Measurements from ENCODE around the gene MYLK2. TPM values are rescaled to one million over a fixed set of nuclear protein-coding genes. Genes with fewer than 3 reads are reported as not detected.

The MYLK2 gene
- total and polyA plus RNA-seq, 2 experiments from 2014 or later, result 0.15 TPM; not detected in 1

DNA sequence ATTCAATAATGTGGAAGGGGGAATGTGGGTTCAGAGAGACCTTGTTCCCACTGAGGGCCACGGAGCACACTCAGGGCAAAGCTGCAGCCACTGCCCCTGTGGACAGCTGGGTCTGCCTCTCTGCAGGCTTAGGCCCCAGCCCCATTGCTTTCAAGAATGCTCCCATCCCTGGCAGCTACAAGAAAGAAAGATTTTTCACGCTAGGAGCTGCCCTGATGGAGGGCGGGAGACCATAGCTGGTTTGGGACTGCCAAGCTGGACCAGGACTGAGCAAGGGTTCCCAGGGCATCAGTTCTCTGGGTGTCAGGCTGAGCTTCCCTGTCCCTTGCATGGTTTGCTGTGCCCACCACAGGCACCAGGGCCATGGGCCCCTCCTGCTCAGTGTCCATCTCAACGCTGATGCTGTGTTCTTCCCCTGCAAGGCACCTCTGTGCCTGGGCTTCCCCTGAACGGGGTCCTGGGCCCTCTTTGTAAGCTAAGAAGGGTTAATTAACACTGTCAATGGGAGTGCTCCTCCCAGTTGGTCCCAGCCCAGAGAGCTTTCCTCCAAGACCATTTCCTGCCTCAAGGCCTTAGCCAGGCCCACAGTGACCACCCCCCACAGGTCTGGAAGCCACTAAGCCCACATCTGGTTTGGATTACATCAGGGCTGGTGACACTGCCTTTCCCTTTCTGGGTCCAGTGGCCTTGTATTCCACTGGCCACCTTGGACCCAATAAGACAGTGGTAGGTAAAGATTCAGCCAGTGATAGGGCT lies 17.9 kb downstream of the MYLK2 start:
- no peaks in the 10 kb centered on the region for H3K27me3 ChIP-seq
- DNase-seq (ENCODE audit: low read depth in 1 of 2, low spot score in 1 of 2), result peak in 1 of 2 donors; percentile 29
- TF ChIP-seq, protein P1, sequence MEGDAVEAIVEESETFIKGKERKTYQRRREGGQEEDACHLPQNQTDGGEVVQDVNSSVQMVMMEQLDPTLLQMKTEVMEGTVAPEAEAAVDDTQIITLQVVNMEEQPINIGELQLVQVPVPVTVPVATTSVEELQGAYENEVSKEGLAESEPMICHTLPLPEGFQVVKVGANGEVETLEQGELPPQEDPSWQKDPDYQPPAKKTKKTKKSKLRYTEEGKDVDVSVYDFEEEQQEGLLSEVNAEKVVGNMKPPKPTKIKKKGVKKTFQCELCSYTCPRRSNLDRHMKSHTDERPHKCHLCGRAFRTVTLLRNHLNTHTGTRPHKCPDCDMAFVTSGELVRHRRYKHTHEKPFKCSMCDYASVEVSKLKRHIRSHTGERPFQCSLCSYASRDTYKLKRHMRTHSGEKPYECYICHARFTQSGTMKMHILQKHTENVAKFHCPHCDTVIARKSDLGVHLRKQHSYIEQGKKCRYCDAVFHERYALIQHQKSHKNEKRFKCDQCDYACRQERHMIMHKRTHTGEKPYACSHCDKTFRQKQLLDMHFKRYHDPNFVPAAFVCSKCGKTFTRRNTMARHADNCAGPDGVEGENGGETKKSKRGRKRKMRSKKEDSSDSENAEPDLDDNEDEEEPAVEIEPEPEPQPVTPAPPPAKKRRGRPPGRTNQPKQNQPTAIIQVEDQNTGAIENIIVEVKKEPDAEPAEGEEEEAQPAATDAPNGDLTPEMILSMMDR (IDR thresholded peaks at IDR 0.05; ENCODE audit: low read depth, low read length), result no peak
- no peaks in the 10 kb centered on the region for H3K9me3 ChIP-seq (ENCODE audit: low read depth)
- no peaks in the 10 kb centered on the region for H3K36me3 ChIP-seq
- no peak overlapping the region for H3K4me3 ChIP-seq
- H3K4me1 ChIP-seq (ENCODE audit: low read depth), result peaks cover 4% of the 10 kb centered on the region
- no peak overlapping the region for H3K27ac ChIP-seq

DNA sequence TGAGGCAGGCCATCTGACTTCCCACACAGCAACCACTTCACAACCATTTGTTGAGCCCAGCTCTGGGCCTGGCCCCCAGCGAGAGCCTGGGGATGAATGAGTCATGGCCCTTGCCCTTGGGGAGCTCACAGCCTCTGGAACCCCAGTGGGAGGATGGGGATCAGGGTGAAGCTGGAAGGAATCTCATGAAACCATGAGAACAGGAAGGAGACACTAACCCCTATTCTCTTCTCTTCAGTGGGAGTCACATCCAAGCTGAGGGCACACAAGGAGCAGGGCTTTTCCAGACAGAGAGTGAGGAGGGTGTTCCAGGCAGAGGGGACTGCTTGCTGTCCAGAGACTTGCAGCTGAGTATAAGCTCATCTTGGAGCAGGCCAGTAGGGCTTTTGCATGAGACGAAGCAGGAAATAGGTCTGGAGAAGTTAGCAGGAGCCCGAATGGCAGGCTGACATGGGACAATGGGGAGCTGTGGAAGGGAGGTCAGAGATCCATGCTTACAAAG lies 18.8 kb downstream of the MYLK2 start:
- TF ChIP-seq, protein P1 (IDR thresholded peaks at IDR 0.05; ENCODE audit: low read depth, low read length), result no peak
- H3K36me3 ChIP-seq, result no peaks in the 10 kb centered on the region
- H3K9me3 ChIP-seq (ENCODE audit: low read depth), result no peaks in the 10 kb centered on the region
- peak in 1 of 2 donors; percentile 39 for DNase-seq (ENCODE audit: low read depth in 1 of 2, low spot score in 1 of 2)
- H3K27me3 ChIP-seq, result no peaks in the 10 kb centered on the region
- H3K27ac ChIP-seq, result no peak overlapping the region
- H3K4me1 ChIP-seq (ENCODE audit: low read depth), result peaks cover 9% of the 10 kb centered on the region
- H3K4me3 ChIP-seq, result no peak overlapping the region

DNA sequence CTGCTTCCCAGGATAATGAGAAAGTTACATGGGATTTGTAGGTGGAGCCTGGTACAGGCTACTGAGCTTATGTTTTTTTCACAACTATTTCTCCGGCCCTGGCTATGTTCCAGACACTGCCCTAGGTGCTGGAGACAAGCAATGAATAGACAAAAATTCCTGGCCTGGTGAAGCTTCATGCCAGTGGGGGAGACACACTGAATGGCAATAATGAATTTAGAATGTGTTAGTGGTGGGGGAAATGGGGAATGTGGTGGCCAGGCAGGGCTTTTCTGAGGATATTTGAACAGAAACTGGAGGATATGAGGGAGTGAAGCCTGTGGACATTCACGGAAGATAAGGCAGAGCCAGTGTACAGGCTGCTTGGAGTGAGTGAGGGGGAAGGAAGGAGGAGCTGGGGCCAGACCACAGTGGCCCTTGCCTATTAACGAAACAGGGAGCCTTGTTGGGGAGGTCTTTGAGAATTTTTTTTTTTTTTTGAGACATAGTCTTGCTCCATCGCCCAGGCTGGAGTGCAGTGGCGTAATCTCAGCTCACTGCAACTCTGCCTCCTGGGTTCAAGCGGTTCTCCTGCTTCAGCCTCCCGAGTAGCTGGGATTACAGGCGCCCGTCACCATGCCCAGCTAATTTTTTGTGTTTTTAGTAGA lies 19.6 kb downstream of the MYLK2 start:
- no peak overlapping the region for H3K27ac ChIP-seq
- no peaks in the 10 kb centered on the region for H3K27me3 ChIP-seq
- peaks cover 9% of the 10 kb centered on the region for H3K4me1 ChIP-seq (ENCODE audit: low read depth)
- TF ChIP-seq, protein P1 (IDR thresholded peaks at IDR 0.05; ENCODE audit: low read depth, low read length), result no peak
- no peaks in the 10 kb centered on the region for H3K36me3 ChIP-seq
- DNase-seq (ENCODE audit: low read depth in 1 of 2, low spot score in 1 of 2), result peak in 1 of 2 donors; percentile 86
- H3K9me3 ChIP-seq (ENCODE audit: low read depth), result no peaks in the 10 kb centered on the region
- H3K4me3 ChIP-seq, result no peak overlapping the region

DNA sequence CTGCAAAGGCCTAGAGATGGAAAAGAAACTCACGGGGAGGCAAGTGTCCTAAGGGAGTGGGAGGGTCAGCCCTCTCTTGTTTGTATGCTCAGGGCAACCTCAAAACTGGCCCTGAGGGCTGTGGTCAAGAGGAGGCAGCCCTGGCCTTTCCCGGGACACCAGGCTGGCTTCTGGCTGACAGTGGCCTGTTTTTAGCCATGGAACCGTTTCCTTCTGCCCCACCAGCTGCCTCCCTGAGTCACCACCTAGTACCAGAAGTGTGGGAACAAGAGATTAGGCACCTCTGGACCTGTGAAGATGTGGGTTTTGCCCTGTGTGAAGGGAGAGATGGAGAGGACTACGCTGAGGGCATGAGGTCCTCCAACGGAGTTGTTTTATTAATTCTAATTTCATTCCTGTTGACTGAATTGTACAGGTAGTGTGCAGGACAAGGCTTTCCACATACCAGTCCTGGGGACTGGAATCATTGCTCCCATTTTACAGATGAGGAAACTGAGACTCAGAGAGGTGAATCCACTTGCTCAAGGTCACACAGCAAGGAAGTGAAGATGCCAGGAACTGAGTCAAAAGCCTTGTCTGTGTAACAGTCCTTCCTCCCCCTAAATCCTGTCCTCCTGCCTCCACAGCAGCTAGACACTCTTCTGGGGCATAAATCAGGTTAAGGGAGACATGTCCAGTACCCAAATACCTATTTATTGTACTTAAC lies 20.8 kb downstream of the MYLK2 start:
- Histone ChIP-seq H3K36me3 (no peaks in the 10 kb centered on the region), H3K27ac (no peak overlapping the region), H3K27me3 (no peaks in the 10 kb centered on the region), H3K9me3 (ENCODE audit: low read depth) (no peaks in the 10 kb centered on the region), H3K4me1 (ENCODE audit: low read depth) (peaks cover 9% of the 10 kb centered on the region), H3K4me3 (no peak overlapping the region)
- no peak for DNase-seq (ENCODE audit: low read depth in 1 of 2, low spot score in 1 of 2)
- TF ChIP-seq, protein P1 (IDR thresholded peaks at IDR 0.05; ENCODE audit: low read depth, low read length), result no peak

DNA sequence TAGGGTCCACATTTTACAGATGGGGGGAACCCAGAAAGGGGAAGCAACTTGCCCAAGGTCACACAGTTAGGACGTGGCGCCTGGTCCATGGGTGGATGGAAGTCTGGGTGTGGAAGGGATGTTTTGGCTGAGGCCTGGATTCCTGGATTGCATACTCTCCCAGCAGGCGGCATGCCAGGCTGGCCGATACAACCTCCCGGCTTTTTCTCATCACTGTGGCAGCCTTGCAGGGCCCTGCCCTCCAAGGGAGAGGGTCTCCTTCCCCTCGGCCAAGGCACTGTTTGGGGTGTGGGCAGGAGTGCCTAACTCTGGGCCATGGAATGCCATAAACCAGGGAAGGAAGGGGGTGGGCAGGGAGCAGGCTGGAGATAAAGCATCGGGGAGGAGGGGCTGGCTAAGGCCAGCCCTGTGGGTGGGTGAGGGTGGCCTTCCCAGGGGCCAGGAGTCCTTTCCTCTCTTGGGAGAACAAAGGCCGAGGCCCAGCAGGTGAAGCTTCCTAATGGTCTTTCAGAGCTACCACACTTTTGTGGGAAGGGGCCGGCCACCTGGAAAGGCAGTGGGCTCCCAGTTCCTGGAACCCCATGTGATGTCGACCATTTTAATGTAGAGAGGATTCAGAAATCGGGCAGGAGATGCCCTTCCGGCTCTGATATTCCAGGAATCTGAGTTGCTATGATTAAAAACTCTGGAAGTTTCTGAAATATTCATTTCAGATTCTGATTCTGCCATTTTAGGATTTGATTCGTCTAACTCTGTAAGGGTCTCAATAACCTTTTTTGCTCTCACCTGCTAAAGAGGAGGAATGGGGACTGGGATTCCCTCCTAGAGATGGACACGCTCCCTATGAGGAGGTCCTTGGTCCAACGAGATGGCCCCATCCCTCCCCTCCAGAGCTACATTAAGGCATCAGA lies 22.0 kb downstream of the MYLK2 start:
- DNase-seq (ENCODE audit: low read depth in 1 of 2, low spot score in 1 of 2), result peak in 1 of 2 donors; percentile 27
- Histone ChIP-seq H3K4me3 (no peak overlapping the region), H3K9me3 (ENCODE audit: low read depth) (no peaks in the 10 kb centered on the region), H3K4me1 (ENCODE audit: low read depth) (peaks cover 18% of the 10 kb centered on the region), H3K27ac (no peak overlapping the region), H3K36me3 (no peaks in the 10 kb centered on the region), H3K27me3 (no peaks in the 10 kb centered on the region)
- TF ChIP-seq, protein P1 (IDR thresholded peaks at IDR 0.05; ENCODE audit: low read depth, low read length), result no peak

Measured in cardiac muscle cell (in vitro differentiated cells and primary cell).